RWPE2 (cell line): Measurements from ENCODE around the gene ESYT3.
"Not testable (repeated sequence)": the region's sequence is repeated elsewhere in the genome, so short reads cannot be mapped to it uniquely, and the experiment has no call there.

Experiments used
- ATAC-seq: fragments of 200-7000 bp; cut with Tn5 transposase; 3 replicates; pipeline ENCODE4 v1.9.1; 2021; ENCODE audit warnings: low read depth
- DNase-seq: peaks from one replicate; pipeline ENCODE4 v3.0.0-alpha.2; 2020; ENCODE audit warnings: low spot score
- H3K27ac ChIP-seq: fragments of 450-650 bp; 2 replicates; pipeline ENCODE4 v1.5.1; 2017; ENCODE audit warnings: mild to moderate bottlenecking; ENCODE audit not compliant: poor library complexity, severe bottlenecking
- H3K27me3 ChIP-seq: fragments of 250-450 bp; sonication (Bioruptor Pico); 2 replicates; pipeline ENCODE4 v1.5.1; 2021; ENCODE audit warnings: mild to moderate bottlenecking, moderate library complexity; ENCODE audit not compliant: insufficient read depth, poor library complexity, severe bottlenecking
- H3K36me3 ChIP-seq: fragments of 250-450 bp; sonication (Bioruptor Pico); 2 replicates; pipeline ENCODE4 v1.5.1; 2020; ENCODE audit warnings: low read depth, mild to moderate bottlenecking, moderate library complexity
- H3K4me1 ChIP-seq: fragments of 250-450 bp; sonication (Bioruptor Pico); 2 replicates; pipeline ENCODE4 v1.5.1; 2021; ENCODE audit warnings: mild to moderate bottlenecking, moderate library complexity; ENCODE audit not compliant: insufficient read depth, poor library complexity, severe bottlenecking
- H3K4me3 ChIP-seq: fragments of 250-450 bp; sonication (Bioruptor Pico); 2 replicates; pipeline ENCODE4 v1.5.1; 2021; ENCODE audit warnings: mild to moderate bottlenecking, moderate library complexity; ENCODE audit not compliant: severe bottlenecking
- H3K9me3 ChIP-seq: fragments of 250-450 bp; sonication (Bioruptor Pico); 2 replicates; pipeline ENCODE4 v1.5.1; 2021; ENCODE audit warnings: mild to moderate bottlenecking, moderate library complexity; ENCODE audit not compliant: severe bottlenecking
- CTCF ChIP-seq: fragments of 450-650 bp; IDR thresholded peaks from one replicate; pipeline ENCODE4 v1.5.1; 2017; ENCODE audit warnings: mild to moderate bottlenecking, moderate library complexity; ENCODE audit not compliant: poor library complexity, severe bottlenecking

The ESYT3 gene

GRCh38 chr3:138451595-138452162 is 17.3 kb downstream of the ESYT3 start:
- H3K4me1 ChIP-seq = no peaks in the 10 kb centered on the region
- no peak for TF ChIP-seq CTCF
- H3K36me3 ChIP-seq = no peaks in the 10 kb centered on the region
- H3K27me3 ChIP-seq = no peaks in the 10 kb centered on the region
- H3K27ac ChIP-seq = no peak overlapping the region
- no peaks in the 10 kb centered on the region for H3K9me3 ChIP-seq
- H3K4me3 ChIP-seq = no peak overlapping the region
- no peak for DNase-seq
- no peak for ATAC-seq

- H3K4me1 ChIP-seq = no peaks in the 10 kb centered on the region
- H3K36me3 ChIP-seq = no peaks in the 10 kb centered on the region
- no peaks in the 10 kb centered on the region for H3K27me3 ChIP-seq
- H3K27ac ChIP-seq = no peak overlapping the region
- ATAC-seq (no peak), DNase-seq (no peak)
- no peaks in the 10 kb centered on the region for H3K9me3 ChIP-seq
- H3K4me3 ChIP-seq = no peak overlapping the region
- TF ChIP-seq CTCF = no peak
Observed at GRCh38 chr3:138452436-138452835, 18.0 kb downstream of the ESYT3 start.

GRCh38 chr3:138453940-138454339 is 19.5 kb downstream of the ESYT3 start:
- H3K36me3 ChIP-seq, H3K4me1 ChIP-seq, H3K27ac ChIP-seq, DNase-seq, ATAC-seq, H3K4me3 ChIP-seq, H3K9me3 ChIP-seq, H3K27me3 ChIP-seq: not testable (repeated sequence)

- no peak for ATAC-seq
- H3K27ac ChIP-seq = no peak overlapping the region
- TF ChIP-seq CTCF = no peak
- H3K27me3 ChIP-seq = no peaks in the 10 kb centered on the region
- no peak overlapping the region for H3K4me3 ChIP-seq
- no peak for DNase-seq
- no peaks in the 10 kb centered on the region for H3K36me3 ChIP-seq
- no peaks in the 10 kb centered on the region for H3K9me3 ChIP-seq
- H3K4me1 ChIP-seq = no peaks in the 10 kb centered on the region
Observed at GRCh38 chr3:138455801-138456716, 21.6 kb downstream of the ESYT3 start.

GRCh38 chr3:138456961-138457862 is 22.8 kb downstream of the ESYT3 start:
- H3K4me1 ChIP-seq = no peaks in the 10 kb centered on the region
- H3K9me3 ChIP-seq = no peaks in the 10 kb centered on the region
- no peaks in the 10 kb centered on the region for H3K27me3 ChIP-seq
- no peak for TF ChIP-seq CTCF
- ATAC-seq (no peak), DNase-seq (no peak)
- H3K27ac ChIP-seq = no peak overlapping the region
- no peak overlapping the region for H3K4me3 ChIP-seq
- H3K36me3 ChIP-seq = no peaks in the 10 kb centered on the region
